Measurements from ENCODE around the gene CEP85. TPM values are rescaled to one million over a fixed set of nuclear protein-coding genes. Genes with fewer than 3 reads are reported as not detected.

Gene CEP85
- total RNA-seq, 6 experiments from 2014 or later = 4.9 to 8.6 (median 8.4) TPM

- Mint-ChIP-seq H3K27me3 (ENCODE audit: insufficient read depth) (peaks cover 30% of the 10 kb centered on the region), H3K9me3 (no peaks in the 10 kb centered on the region), H3K36me3 (ENCODE audit: low read depth) (no peaks in the 10 kb centered on the region), H3K27ac (no peak overlapping the region), H3K4me1 (ENCODE audit: low read depth) (no peaks in the 10 kb centered on the region), H3K4me3 (no peak overlapping the region)
- no peak for DNase-seq
- no peak for TF ChIP-seq CTCF (IDR thresholded peaks at IDR 0.05)
These were observed 44.2 kb upstream of the CEP85 start for GRCh38 chr1:26189751-26190275.

- DNase-seq = no peak
- no peak within 1 kb of the TSS for H3K27ac Mint-ChIP-seq
- no peak within 1 kb of the TSS for H3K4me3 Mint-ChIP-seq
- H3K27me3 Mint-ChIP-seq (ENCODE audit: insufficient read depth) = peaks cover 26% of the 10 kb centered on the region
- H3K4me1 Mint-ChIP-seq (ENCODE audit: low read depth) = no peaks in the 10 kb centered on the region
- no peaks in the 10 kb centered on the region for H3K9me3 Mint-ChIP-seq
- TF ChIP-seq CTCF (IDR thresholded peaks at IDR 0.05) = peak; percentile 43; the same call in 1 of the 2 replicates
- H3K36me3 Mint-ChIP-seq (ENCODE audit: low read depth) = no peaks in the 10 kb centered on the region
These were observed 43.5 kb upstream of the CEP85 start, which contains the start of gene CATSPER4 for GRCh38 chr1:26190373-26190987. CATSPER4 (plus strand) TSS chr1:26190602; CDS start chr1:26190628, 26 bp downstream.

GRCh38 chr1:26191739-26192138, 42.3 kb upstream of the CEP85 start:
- Mint-ChIP-seq H3K4me1 (ENCODE audit: low read depth) (no peaks in the 10 kb centered on the region), H3K27me3 (ENCODE audit: insufficient read depth) (peaks cover 21% of the 10 kb centered on the region), H3K4me3 (no peak overlapping the region), H3K36me3 (ENCODE audit: low read depth) (no peaks in the 10 kb centered on the region), H3K27ac (no peak overlapping the region), H3K9me3 (no peaks in the 10 kb centered on the region)
- no peak for DNase-seq
- no peak for TF ChIP-seq CTCF (IDR thresholded peaks at IDR 0.05)

GRCh38 chr1:26195805-26196204, 38.2 kb upstream of the CEP85 start:
- Mint-ChIP-seq H3K27me3 (ENCODE audit: insufficient read depth) (peaks cover 33% of the 10 kb centered on the region), H3K9me3 (no peaks in the 10 kb centered on the region), H3K4me1 (ENCODE audit: low read depth) (peaks cover 3% of the 10 kb centered on the region), H3K36me3 (ENCODE audit: low read depth) (no peaks in the 10 kb centered on the region), H3K4me3 (no peak overlapping the region), H3K27ac (no peak overlapping the region)
- DNase-seq = no peak
- TF ChIP-seq CTCF (IDR thresholded peaks at IDR 0.05) = no peak

- Mint-ChIP-seq H3K4me1 (ENCODE audit: low read depth) (peaks cover 15% of the 10 kb centered on the region), H3K27me3 (ENCODE audit: insufficient read depth) (peaks cover 30% of the 10 kb centered on the region)
These were observed 36.7 kb upstream of the CEP85 start for GRCh38 chr1:26197301-26197700.

More at GRCh38 chr1:26197301-26197700, 36.7 kb upstream of the CEP85 start:
- no peaks in the 10 kb centered on the region for H3K9me3 Mint-ChIP-seq
- TF ChIP-seq CTCF (IDR thresholded peaks at IDR 0.05) = no peak
- H3K27ac Mint-ChIP-seq = no peak overlapping the region
- H3K4me3 Mint-ChIP-seq = no peak overlapping the region
- no peak for DNase-seq
- no peaks in the 10 kb centered on the region for H3K36me3 Mint-ChIP-seq (ENCODE audit: low read depth)
